HG03575 (cell line): ENCODE results near the gene FAM47E.
"Not testable (repeated sequence)": the region's sequence is repeated elsewhere in the genome, so short reads cannot be mapped to it uniquely, and the experiment has no call there.

ENCODE experiments used
- ATAC-seq: cut with Tn5 transposase; IDR thresholded peaks from one replicate; pipeline ENCODE4 v1.9.1; 2021; ENCODE audit not compliant: unreplicated experiment, insufficient number of reproducible peaks, low FRiP score; ENCODE audit errors: extremely low read depth

The FAM47E gene

GRCh38 chr4:76257824-76258223 lies 6.3 kb downstream of the FAM47E start:
- ATAC-seq, result no peak

DNA sequence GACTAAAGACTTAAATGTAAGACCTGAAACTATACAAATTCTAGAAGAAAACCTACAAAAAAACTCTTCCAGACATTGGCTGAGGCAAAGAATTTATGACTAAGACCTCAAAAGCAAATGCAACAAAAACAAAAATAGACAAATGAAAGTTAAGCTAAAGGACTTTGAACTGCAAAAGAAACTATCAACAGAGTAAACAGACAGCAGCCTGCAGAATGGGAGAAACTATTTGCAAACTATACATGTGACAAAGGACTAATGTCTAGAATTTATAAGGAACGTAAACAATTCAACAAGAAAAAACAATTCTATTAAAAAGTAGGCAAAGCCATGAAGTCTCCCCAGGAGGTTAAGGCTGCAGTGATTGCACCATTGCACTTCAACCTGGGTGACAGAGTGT lies 9.1 kb downstream of the FAM47E start:
- ATAC-seq, result no peak

DNA sequence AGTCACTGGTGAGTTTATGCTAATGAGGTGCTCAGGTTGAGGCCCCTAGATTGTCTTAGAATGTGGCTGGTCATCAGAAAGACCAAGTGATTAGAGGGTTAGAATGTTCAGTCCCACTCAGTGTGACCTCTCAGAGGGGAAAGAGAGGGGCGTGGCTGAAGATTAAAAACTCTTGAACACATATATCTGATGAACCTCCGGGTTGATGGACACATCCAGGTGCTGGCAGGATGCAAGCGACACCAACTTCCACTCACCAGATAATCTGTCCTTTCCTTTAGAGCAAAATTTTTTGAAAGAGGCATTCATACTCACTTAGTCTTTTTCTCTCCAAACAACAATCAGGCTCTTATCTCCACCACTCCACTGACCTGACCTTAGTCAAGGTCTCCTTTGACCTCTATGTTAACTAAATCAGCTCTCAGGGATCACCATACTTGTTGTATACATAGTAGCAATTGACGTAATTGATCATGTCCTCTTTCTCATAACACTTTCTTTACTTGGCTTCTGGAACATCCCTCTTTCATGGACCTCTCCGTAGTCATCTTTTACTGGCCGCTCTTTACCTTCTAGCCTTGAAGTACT lies 14.2 kb downstream of the FAM47E start:
- ATAC-seq, result no peak

DNA sequence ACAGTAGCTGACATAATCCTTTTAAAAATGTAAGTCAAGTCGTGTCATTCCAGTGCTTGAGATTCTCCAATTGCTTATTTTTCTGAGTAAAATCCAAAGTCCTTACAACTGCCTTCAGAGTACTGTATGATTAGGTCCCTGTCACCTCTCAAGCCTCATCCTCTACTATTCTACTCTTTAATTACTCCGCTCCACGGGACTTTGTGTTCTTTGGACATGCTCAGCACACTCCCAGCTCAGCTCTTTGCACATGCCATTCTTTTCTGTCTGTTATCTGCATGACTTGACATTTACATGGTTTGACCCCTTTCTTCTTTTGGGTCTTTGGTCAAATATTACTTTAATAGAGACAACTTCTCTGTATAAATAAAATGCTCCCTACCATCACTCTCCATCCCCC lies 15.1 kb downstream of the FAM47E start:
- ATAC-seq, result no peak

GRCh38 chr4:76267811-76268210 lies 16.3 kb downstream of the FAM47E start:
- ATAC-seq, result no peak

DNA sequence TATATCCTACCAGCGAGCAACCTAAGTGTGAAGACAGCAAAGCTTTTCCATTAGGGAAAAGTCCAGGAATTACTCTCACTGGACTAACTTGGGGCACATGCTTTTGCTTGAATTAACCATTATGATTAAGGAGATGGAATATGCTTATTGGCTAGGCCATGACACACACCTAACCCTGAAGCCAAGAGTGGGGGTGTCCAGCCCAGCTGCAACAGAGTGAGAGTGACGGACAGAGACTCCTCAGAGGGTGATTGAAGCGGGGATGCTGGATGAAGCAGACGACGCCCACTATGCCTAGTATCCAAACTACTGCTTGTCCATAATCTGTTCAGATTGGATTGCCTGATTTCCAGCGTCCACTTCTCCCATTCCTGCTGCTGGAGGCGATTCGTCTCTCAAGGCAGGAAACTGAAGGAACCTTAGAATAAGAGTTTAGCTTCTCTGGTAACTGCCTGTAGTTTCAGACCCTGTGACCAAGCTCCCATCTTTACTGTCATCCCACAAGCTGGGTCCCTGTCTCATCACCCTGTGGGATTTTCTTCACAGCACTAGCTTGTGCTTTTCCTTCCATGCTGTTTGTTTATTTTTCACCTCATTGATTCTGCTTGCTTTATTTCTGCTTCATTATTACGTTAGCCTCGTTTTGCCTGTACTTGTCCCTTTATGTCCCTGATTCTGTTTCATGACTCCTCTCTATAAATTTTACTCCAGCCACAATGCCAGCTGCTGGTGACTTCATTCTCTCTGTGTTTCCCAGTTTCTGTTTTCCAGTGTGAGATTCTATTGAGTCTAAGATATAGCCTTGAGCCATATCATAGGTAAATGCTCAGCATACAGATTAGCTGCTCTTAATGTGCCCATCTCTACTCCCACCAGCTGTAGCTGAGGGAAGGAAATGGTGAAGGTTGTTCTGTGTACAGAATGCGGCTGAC lies 19.0 kb downstream of the FAM47E start:
- no peak for ATAC-seq

DNA sequence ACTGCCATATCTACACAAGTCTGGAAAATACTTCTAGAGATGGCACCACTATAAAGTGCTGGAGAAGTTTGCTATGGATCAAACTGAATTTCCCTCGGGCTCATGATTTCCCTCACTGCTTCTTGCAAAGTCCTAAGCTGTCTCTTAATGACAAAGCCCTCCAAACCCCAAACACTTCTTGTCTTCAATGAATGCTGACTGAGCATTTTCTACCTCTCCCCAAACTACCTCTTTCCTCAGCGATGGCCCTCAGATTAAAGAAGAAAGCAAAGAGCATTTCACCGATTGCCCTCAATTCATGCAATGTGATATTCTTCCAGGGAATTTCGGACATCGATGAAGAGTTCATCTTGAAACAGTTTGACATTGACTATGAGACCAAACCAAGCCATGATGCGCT lies 19.7 kb downstream of the FAM47E start:
- ATAC-seq, result no peak

GRCh38 chr4:76272073-76272472 lies 20.6 kb downstream of the FAM47E start:
- no peak for ATAC-seq

DNA sequence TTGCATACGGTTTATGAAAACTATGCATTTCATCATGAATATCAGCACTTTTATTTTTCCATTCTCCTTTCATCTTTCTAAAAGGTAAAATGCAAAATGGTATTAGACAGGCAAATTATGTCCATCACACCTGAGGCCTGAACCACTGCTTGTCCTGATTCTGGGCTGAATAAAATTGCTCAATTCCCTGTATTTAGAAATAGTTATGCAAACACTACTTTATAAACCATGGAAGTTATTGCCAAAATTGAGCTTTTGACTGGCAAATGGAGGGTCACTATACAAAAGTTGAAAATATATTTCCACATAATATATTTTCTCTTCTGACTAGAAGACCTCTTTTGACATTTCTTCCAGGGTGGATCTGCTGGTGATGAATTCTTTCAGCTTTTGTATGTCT lies 21.1 kb downstream of the FAM47E start:
- no peak for ATAC-seq

- ATAC-seq, result no peak
Measured at GRCh38 chr4:76272999-76273398, 21.5 kb downstream of the FAM47E start.

GRCh38 chr4:76275486-76276124 lies 24.1 kb downstream of the FAM47E start:
- no peak for ATAC-seq

DNA sequence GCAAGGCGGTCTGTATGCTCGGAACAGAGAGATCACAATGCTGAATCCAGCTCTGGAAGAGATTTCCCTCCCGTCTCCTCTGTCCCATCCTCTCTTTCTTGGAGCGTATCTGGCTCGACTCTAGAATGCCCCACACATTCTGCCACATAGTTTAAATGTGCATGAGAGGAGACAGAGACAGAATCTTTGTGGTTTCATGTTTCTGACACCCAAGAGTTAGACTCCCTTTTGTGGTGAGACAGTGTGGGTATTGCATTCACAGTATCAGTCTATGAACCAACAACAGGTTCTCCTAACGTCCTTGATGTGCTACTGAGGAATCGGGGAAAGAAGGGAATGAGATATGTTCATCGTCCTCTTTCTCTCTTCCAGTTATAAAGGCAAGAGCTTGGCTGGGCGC lies 25.3 kb downstream of the FAM47E start:
- no peak for ATAC-seq

GRCh38 chr4:76277667-76278066 lies 26.1 kb downstream of the FAM47E start:
- no peak for ATAC-seq

- ATAC-seq, result no peak
Measured at GRCh38 chr4:76278583-76278982, 27.1 kb downstream of the FAM47E start.

DNA sequence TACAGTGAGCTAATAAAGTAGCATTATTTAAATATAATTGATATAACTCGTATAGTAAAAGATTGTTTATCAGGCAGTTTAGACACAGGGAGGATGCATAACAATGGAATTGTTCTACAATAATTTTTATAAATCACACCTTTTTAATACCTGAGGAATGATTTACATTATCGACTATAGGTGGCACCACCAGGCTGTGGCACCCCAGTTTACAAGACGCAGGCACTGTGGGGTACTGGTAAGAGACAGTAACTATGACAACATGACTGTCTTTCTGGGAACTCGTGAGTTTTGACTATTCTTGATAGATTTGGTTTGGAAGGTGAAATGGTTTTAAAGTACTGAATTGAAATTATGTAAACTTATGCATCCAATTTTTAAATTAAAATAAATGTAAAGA lies 27.9 kb downstream of the FAM47E start:
- no peak for ATAC-seq

GRCh38 chr4:76280488-76281441 lies 29.2 kb downstream of the FAM47E start:
- ATAC-seq, result no peak

DNA sequence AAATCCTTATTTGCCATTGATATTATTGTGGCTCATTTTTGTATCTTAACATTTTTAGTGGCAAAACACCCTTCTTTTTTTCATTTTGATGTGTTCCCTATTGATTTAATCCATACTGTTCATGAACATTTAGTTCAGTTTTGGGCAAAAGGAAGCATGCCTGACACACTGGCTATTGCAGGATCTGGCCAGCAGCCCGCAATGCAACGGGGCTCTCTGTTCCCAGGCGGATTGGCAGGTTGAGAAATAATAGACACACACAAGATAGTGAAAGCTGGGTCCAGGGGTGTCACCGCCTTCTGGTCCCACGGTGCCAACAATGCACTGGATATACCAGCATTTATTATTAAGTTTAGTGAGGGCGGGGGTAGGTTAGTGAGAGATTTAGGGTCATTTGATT lies 30.1 kb downstream of the FAM47E start:
- ATAC-seq, result not testable (repeated sequence)

DNA sequence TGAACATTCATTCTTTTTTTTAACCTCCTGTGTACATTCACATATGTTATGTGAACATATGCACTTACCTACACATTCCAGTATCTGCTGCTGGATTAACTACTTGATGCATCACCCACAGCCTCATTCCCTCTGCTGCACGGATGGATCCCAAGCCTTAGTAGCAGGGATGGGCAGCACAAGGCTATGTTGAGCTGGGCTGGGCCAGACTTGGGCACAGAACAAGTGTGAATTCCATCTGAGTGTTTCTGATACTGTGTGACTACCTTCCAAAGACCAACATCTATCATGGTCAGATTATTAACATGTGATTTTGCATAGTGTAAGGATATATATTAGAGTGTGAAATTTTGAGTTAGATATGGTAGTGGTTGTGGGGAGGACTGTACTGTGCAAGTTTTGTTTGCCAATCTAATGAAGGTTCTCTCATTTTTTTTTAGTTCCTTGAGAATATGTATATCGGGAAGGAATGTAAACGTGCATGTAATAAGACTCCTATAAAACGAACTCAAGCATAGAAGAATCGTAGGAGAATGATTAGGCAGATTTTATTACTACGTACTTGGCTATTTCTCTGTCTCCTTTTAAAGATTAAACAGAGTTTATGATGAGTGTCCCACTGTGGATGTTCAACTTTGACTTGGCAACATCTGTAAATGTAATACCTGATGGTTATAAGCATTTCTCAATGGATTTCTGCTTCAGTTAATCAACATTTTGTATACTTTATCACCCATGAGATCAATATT lies 31.6 kb downstream of the FAM47E start:
- no peak for ATAC-seq
